GM23248 (cell line): ENCODE measurements around the gene BICRA.

ENCODE experiments used
- EZH2 ChIP-seq: fragments of 200-600 bp; sonication (generic); IDR thresholded peaks from 2 replicates; pipeline ENCODE4 v1.6.1; 2018; ENCODE audit warnings: antibody characterized with exemption, mild to moderate bottlenecking; ENCODE audit not compliant: insufficient read depth, poor library complexity, severe bottlenecking
- EZH2phosphoT487 ChIP-seq: fragments of 200-600 bp; sonication (generic); IDR thresholded peaks from 2 replicates; pipeline ENCODE4 v1.6.1; 2018; ENCODE audit warnings: antibody characterized with exemption, moderate library complexity, mild to moderate bottlenecking, low read depth; ENCODE audit not compliant: insufficient read depth

DNA sequence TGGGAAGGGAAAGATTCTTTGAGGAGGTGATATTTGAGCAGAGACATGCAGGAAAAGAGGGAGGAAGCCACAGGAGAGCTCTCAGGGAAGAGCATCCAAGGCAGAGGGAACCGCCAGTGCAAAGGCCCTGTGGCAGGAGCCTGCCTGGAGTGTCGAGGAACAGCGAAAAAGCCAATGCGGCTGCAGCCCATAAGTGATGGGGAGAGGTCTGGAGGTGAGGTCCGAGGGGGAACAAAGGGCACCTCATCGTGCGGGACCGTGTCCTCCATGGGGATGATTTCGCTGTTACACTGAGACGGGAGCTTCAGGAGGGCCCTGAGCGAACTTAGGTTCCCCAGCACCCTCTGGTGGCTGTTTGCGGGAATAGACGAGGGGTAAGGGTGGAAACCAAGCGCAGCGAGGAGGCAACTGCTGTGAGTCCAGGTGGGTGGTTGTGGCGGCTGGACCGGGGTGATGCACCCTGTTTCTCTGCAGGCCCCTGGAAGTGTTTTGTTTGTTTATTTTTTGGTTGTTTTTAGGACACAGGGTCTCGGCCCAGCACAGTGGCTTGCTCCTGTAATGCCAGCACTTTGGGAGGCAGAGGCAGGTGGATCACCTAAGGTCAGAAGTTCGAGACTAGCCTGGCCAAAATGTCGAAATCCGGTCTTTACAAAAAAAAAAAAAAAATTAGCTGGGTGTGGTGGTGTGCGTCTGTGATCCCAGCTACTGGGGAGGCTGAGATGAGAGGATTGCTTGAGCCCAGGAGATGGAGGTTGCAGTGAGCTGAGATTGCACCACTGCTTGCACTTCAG is 98.4 kb downstream of the BICRA start:
- TF ChIP-seq EZH2phosphoT487 (no peak), EZH2 (no peak)
